Neural progenitor cell (in vitro differentiated cells): Measurements from ENCODE around the gene EFNA5.

Experiments used
- CTCF ChIP-seq: fragments of 200-600 bp; sonication (generic); IDR thresholded peaks from 2 replicates; pipeline ENCODE4 v1.5.1; 2017; ENCODE audit warnings: antibody characterized with exemption, mild to moderate bottlenecking
- EZH2phosphoT487 ChIP-seq: fragments of 200-600 bp; sonication (generic); IDR thresholded peaks from 2 replicates; pipeline ENCODE4 v1.6.1; 2017; ENCODE audit warnings: antibody characterized with exemption

- TF ChIP-seq EZH2phosphoT487 (no peak), CTCF (no peak)
Observed at GRCh38 chr5:107670932-107671741, at the start of gene EFNA5.
